DND-41 (cell line): ENCODE measurements around the gene LTB.

Experiments used
- CTCF ChIP-seq: IDR thresholded peaks from 2 replicates; pipeline ENCODE4 v1.5.1; 2012; ENCODE audit warnings: borderline replicate concordance, low read length, moderate library complexity, mild to moderate bottlenecking; ENCODE audit not compliant: poor library complexity, severe bottlenecking; ENCODE audit errors: extremely low read depth
- EZH2 ChIP-seq: IDR thresholded peaks from 3 replicates; pipeline ENCODE4 v1.6.1; 2012; ENCODE audit warnings: borderline replicate concordance, low read depth, mild to moderate bottlenecking, moderate library complexity, low read length, inconsistent platforms; ENCODE audit not compliant: severe bottlenecking

- TF ChIP-seq CTCF: no peak
- no peak for TF ChIP-seq EZH2
Observed at GRCh38 chr6:31538805-31539400, 43.3 kb downstream of the LTB start.
